Measurements from ENCODE around the gene DSEL. TPM values are rescaled to one million over a fixed set of nuclear protein-coding genes. Genes with fewer than 3 reads are reported as not detected.
A peak's percentile ranks its signal among the peaks of the same experiment; 100 is the strongest.

DSEL gene
- total and polyA plus RNA-seq, 2 of the 4 experiments (the other 2 are of a cell fraction) = 16.8 to 100 TPM

DNA sequence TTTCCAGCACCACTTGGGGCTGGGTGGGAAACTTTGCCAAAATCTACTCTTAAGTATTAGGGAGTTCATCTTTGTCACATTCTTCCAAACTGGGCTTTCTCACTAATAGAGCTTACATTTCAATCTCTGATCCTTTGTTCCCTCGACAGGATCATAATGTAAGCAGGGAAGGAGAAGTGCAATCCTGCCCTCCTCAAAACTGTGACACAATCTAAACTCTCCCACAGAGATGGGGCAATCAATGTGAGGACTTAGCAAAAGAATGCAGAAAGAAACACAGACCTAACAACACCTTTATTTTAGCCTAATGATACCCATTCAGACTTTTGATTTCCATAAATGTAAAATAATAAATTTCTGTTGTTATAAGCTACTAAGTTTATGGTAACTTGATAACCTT is 40.8 kb downstream of the DSEL start:
- Histone ChIP-seq H3K36me3 (ENCODE audit: control insufficient read depth, insufficient read depth, low read length) (0 out of 2 replicates have a peak, but pooled peaks cover 1% of the 10 kb centered on the region), H3K4me3 (ENCODE audit: insufficient read depth, low read depth, low read length) (no peak overlapping the region), H2BK15ac (ENCODE audit: low read depth, low read length) (no peak overlapping the region), H4K20me1 (ENCODE audit: insufficient read depth, low read length) (no peaks in the 10 kb centered on the region), H3K23ac (ENCODE audit: low read depth, low read length) (no peak overlapping the region), H2AFZ (replicated peaks; ENCODE audit: low read length, poor library complexity) (no peak overlapping the region), H3K9me3 (ENCODE audit: control insufficient read depth, insufficient read depth, low read length) (no peaks in the 10 kb centered on the region), H4K91ac (ENCODE audit: insufficient read depth, low read depth, low read length) (no peak overlapping the region), H2BK120ac (ENCODE audit: low read depth, low read length) (no peak overlapping the region), H3K56ac (ENCODE audit: extremely low read depth, insufficient read depth, low read length) (no peak overlapping the region), H2AK5ac (ENCODE audit: low read depth, low read length) (no peak overlapping the region), H3K9ac (ENCODE audit: low read depth, low read length) (no peak overlapping the region), H3K4me1 (ENCODE audit: control insufficient read depth, insufficient read depth, low read length) (peaks cover 4% of the 10 kb centered on the region), H2AK9ac (replicated peaks; ENCODE audit: low read depth, low read length, poor library complexity) (no peak overlapping the region), H3K4ac (ENCODE audit: low read depth, low read length) (no peak overlapping the region), H4K8ac (ENCODE audit: low read depth in 2 of 2, low read length in 2 of 2) (peak overlapping the region in 1 of 2 experiments; percentile 3; a peak in 1 of 4 replicates), H2BK5ac (ENCODE audit: low read depth, low read length, poor library complexity, severe bottlenecking) (no peak overlapping the region), H2BK20ac (ENCODE audit: low read depth, low read length) (no peak overlapping the region), H3K18ac (ENCODE audit: low read depth, low read length) (peak overlapping the region; percentile 71; the same call in 1 of the 2 replicates), H3K4me2 (ENCODE audit: low read depth, low read length) (peak overlapping the region; percentile 66), H3K27ac (ENCODE audit: insufficient read depth, low read length) (no peak overlapping the region), H3K14ac (replicated peaks; ENCODE audit: low read depth, low read length) (0 out of 2 replicates have a peak overlapping the region, but pooled peaks have one; percentile 58), H3K9me1 (ENCODE audit: insufficient read depth, low read length) (no peaks in the 10 kb centered on the region), H3K79me1 (ENCODE audit: low read depth in 1 of 2, low read length in 2 of 2) (no peaks in the 10 kb centered on the region; a peak in 1 of 4 replicates), H3K27me3 (ENCODE audit: control insufficient read depth, insufficient read depth, low read length) (no peaks in the 10 kb centered on the region), H4K5ac (ENCODE audit: low read depth, low read length) (peak overlapping the region; percentile 38; the same call in 1 of the 2 replicates)
- no TSS peak for BruUV-seq (replicated peaks)
- CTCF ChIA-PET = no interaction called here
- intact Hi-C loops (cut with micrococcal nuclease) = no loop called here
- dilution Hi-C loops (cut with HindIII; ENCODE audit: low sequenced_read_pairs, unreplicated experiment) = no loop called here
- DNase-seq = peak; percentile 57
- POLR2A ChIA-PET (ENCODE audit: unreplicated experiment) = no interaction called here
- ATAC-seq (ENCODE audit: low read depth) = peak; percentile 59
- no CpG with 5 or more reads among the region's 1 CpG for WGBS, 2 experiments (ENCODE audit: extremely low coverage in 2 of 2, insufficient read length in 1 of 2)
- in situ Hi-C loops (cut with MboI; ENCODE audit: low sequenced_read_pairs) = no loop called here
- TF ChIP-seq POLR2A (IDR thresholded peaks at IDR 0.05; ENCODE audit: low read depth, low read length) = no peak
- peak; percentile 83 for TF ChIP-seq CEBPB (IDR thresholded peaks at IDR 0.05; ENCODE audit: low read depth, low read length)
- TF ChIP-seq MAFK (IDR thresholded peaks at IDR 0.05; ENCODE audit: low read depth, low read length) = no peak
- TF ChIP-seq MXI1 (IDR thresholded peaks at IDR 0.05; ENCODE audit: borderline replicate concordance, low read depth, low read length) = no peak

Data from IMR-90 (cell line).